NCI-H82 treated with DMSO at 0.1 percent for 48 hours (cell line): ENCODE measurements around the gene CHST12.
"Not testable (repeated sequence)": the region's sequence is repeated elsewhere in the genome, so short reads cannot be mapped to it uniquely, and the experiment has no call there.

Experiments
- DNase-seq: peaks from one replicate; lab custom pipeline; 2025; ENCODE audit not compliant: unreplicated experiment; lab: John Stamatoyannopoulos, UW

The CHST12 gene

DNA sequence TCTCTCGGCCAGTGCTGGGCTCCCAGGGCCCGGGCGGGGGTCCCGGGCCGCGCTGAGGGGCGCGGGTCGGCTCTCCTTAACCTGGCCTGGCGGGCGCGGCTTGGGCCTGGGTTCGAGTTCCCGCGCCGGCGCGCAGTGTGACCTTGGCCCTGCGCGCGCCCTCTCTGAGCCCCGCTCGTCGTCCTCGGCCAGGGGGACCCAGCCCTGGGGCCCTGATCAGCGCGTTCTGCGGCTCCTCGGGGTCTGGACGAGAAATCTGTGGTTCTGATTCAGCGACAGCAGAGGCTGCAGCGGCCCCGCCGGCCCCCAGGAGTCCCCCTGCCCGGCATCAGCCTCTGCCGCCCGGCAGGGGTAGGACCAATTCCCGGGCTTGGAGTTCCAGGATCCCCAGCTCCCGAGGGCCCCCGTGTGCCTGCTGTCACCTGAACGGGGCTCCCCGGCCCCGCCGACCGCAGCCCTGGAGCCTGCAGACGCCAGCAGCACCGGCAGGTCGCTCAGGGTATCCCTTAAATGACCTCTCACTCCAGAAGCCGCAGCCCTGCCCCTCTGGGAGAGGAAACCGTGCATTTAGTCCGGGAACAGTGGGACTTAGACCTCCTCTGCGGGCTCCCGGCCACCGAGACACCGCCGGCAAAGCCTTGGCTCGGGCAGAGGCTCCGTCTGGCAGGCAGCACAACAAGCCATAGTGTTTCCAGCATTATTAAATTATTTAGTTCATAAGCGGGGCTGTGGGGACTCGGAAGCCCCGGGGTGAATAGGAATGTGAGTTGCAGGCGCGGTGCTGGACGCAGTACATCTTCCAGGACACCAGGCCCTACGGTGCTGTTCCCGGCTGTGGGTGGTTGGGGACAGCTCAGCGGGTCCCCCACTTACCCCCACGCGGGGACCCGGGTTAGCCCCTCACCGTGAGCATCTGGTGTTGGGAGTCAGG, 572 bp downstream of the CHST12 start:
- no peak for DNase-seq

DNA sequence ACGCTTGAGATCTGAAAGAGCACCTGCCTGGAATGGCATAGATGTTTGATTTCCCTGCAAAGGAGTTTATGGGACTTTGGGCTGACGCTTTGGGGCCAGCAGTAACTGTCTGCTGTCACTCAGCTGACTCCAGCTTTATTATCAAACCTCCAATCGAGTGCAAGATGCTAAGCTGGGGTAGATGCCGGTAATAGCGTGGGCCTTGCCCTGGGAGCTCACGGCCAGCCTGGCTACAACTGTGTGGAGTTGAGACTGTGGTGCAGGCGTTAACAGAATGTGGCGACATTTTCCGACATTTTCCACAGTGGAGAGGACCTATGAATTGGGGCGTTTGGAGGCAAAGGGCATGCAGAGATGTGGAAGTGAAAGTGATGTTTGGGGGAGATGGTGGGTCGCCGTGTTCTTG, 1.3 kb downstream of the CHST12 start:
- DNase-seq = no peak

- DNase-seq = no peak
Observed at GRCh38 chr7:2405201-2405600, 1.8 kb downstream of the CHST12 start.

- DNase-seq = no peak
Observed at GRCh38 chr7:2405601-2406345, 2.4 kb downstream of the CHST12 start.

GRCh38 chr7:2409745-2410414, 6.5 kb downstream of the CHST12 start:
- DNase-seq = no peak

DNA sequence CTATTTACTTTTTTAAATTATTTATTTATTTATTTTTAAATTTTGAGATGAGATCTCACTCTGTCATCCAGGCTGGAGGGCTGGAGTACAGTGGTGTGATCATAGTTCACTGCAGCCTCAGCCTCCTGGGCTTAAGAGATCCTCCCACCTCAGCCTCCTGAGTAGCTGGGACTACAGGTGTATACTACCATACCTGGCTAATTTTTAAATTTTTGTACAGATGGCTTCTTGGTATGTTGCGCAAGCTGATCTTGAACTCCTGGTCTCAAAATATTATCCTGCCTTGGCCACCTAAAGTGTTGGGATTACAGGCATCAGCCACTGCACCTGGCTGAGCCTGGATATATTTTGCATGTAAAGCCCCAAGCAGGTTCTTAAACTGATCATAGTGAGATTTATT, 7.6 kb downstream of the CHST12 start:
- no peak for DNase-seq

DNA sequence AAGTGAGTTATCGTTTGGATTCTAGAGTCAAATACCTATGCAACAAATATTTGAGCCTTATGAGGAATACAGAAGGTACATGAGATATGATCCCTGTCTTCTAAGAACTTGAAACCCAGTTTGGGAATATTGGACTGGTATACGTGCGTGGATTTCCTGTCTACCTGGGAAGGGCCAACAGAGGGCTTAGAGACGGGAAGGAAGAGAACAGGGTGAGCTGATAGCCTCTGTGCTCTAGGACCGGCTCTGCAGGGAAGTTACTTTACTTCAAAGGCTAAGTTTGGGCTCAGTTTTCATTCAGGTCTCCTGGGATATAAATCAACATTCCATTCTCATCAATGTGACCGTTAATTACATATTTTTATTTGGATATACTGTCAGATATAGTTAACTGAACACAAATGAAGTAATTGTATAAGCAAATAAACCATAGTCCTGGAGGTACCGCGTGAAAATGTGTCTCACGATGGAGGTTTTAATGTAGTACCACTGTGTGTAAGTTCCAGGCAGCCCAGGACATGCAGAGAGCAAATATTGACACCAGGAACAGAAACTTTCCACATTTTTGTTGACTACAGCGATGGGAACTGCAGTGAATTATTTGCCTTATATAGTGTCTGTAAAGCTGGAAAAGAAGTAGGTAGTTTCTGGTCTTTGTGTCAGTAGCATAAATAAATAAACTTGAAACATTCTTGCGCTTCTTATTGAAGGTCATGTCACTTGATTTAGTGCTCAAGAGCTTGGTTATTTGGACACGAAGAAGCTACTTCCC, 8.6 kb downstream of the CHST12 start:
- DNase-seq = no peak

- no peak for DNase-seq
Observed at GRCh38 chr7:2412587-2413201, 9.3 kb downstream of the CHST12 start.

DNA sequence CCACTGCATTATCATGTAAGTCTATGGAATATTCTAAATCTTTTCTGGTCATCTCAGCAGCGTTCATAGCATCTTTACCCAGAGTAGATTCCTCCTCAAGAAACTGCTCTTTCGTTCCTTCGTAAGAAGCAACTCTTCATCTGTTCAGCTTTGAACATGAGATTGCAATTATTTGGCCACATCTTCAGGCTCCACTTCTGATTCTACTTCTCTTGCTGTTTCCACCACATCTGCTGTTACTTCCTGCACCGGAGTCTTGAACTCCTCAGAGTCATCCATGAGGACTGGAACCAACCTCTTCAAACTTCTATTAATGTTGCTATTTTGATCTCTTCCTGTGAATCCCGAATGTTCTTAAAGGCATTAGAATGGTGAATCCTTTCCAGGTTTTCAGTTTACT, 12.7 kb downstream of the CHST12 start:
- no peak for DNase-seq

- DNase-seq = no peak
Observed at GRCh38 chr7:2416650-2417049, 13.2 kb downstream of the CHST12 start.

- not testable (repeated sequence) for DNase-seq
Observed at GRCh38 chr7:2417178-2417577, 13.8 kb downstream of the CHST12 start.

DNA sequence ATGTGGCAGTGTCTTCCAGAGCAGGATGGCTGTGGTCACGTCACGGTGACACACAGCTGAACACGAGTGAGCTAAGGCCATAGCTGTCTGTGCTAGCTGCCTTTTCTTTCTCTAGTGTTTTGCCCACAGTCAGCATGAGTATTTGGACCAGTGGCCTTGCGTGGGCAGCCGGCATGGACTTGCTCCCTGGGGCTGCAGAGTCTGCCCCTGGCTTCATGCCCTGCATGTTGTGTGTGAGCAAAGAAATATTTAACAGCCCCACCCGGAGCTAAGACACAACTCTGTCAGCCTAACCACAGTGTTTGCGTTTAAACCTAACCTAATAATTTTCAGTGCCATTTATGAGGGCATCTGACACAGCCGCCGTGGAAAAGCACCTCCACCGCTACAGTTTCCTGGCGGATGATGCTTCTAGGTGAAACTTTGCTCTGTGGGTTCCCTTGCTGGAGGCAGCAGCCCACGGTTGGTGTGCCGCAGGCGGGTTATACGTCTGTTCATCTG, 14.6 kb downstream of the CHST12 start:
- no peak for DNase-seq

DNA sequence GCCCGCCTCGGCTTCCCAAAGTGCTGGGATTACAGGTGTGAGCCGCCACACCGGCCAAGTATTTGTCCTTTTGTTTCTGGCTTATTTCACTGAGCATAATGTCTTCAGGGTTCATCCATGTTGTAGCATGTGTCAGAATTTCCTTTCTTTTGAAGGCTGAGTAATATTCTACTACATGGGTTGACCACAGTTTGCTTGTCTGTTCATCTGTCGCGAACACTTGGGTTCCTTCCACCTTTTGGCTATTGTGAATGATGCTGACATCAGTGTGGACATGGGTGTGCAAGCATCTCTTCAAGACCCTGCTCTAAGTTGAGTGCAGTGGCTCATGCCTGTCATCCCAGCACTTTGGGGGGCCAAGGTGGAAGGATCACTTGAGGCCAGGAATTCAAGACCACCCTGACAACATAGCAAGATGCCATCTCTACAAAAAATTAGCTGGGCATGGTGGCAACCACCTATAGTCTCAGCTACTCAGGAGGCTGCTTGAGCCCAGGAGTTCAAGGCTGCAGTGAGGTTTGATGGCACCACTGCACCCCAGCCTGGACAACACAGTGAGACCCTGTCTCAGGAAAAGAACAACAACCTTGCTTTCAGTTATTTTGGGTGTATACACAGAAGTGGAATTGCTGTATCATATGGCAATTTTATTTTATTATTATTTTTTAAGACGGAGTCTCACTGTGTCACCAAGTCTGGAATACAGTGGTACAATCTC, 17.0 kb downstream of the CHST12 start:
- DNase-seq = no peak

DNA sequence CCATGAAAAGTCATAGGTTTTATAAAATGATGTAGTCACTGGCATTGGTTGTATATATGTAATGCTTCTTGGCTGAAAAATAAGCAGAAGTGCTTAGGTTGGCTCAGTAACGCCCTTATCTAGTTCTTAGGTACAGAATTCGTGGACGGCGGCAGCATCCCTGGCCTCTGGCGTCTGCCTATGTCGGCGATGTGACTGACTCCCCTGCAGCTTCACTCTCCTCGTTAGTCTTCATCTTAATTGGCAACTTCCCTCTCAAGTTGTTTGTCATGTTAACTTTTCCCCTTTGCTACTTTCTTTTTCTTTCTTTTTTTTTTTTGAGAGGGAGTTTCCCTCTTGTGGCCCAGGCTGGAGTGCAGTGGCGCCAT, 18.5 kb downstream of the CHST12 start:
- DNase-seq = no peak

DNA sequence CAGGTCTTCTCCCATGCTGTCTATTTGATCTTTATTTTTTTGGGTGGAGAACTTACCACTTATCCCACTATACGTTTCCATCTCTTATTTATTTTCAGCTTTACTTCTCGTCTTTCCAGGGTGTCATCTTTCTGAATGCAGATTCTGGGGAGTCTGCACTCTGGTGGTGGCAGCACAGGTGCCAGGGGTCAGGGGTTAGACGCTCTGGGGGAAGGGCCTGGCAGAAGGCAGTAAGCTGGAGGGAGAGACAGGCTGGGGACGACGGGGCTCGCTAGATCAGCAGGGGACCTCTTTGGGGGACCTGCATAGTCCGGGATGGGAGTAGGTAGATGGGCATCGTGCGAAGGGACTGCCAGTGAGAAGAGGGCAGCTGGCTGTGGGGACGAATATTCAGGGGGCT, 22.3 kb downstream of the CHST12 start:
- no peak for DNase-seq

DNA sequence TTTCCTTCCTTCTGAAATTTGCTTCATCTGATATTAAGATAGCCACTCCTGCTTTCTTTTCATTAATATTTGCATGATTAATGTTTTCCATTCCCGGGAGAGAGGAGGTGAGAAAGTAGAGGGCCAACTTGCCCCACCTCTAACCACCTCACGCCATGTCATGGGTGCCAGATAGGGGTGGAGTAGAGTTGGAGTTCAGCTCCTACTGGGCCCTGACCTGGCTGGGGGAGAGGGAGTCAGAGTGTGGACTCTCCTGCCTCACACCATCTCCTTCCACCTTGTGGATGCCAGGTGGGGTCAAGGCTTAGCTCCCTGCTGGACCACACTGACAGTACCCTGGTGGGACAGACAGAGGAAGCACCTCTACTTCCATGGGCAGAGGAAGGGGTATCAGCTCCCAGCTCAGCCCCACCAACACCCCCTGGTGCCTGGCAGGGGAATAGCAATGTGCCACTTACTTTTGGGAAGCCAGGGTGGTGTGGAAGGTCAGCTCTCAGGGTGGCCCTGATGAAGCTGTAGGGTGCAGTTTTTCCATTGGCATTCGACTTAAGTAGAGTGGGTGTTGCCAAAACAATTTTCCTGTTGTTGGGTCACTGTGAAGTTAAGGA, 28.0 kb downstream of the CHST12 start:
- no peak for DNase-seq

GRCh38 chr7:2432910-2433712, 29.7 kb downstream of the CHST12 start:
- no peak for DNase-seq

- DNase-seq = no peak
Observed at GRCh38 chr7:2433713-2434550, 30.5 kb downstream of the CHST12 start.
